H9 (cell line): Measurements from ENCODE around the gene MT1F. TPM values are rescaled to one million over a fixed set of nuclear protein-coding genes. Genes with fewer than 3 reads are reported as not detected.

Experiments
- DNase-seq: peaks from one replicate; pipeline ENCODE4 v3.0.0-alpha.2; 2017
- H2AFZ ChIP-seq: one replicate; pipeline ENCODE4 v1.6.1; 2013; ENCODE audit warnings: mild to moderate bottlenecking, low read length, control low read depth, moderate library complexity
- H2AK5ac ChIP-seq: 2 replicates; pipeline ENCODE4 v1.6.1; 2013; ENCODE audit warnings: low read length, control low read depth, mixed read lengths; ENCODE audit not compliant: insufficient read length
- H2BK120ac ChIP-seq: one replicate; pipeline ENCODE4 v1.6.1; 2013; ENCODE audit warnings: low read depth, mild to moderate bottlenecking, low read length, control low read depth, inconsistent platforms; ENCODE audit not compliant: poor library complexity, severe bottlenecking
- H2BK12ac ChIP-seq: 2 replicates; pipeline ENCODE4 v1.6.1; 2013; ENCODE audit warnings: low read length, control low read depth, mixed read lengths, low read depth; ENCODE audit not compliant: insufficient read length
- H2BK15ac ChIP-seq: 2 replicates; pipeline ENCODE4 v1.6.1; 2013; ENCODE audit warnings: low read depth, low read length, control low read depth
- H2BK20ac ChIP-seq: one replicate; pipeline ENCODE4 v1.6.1; 2013; ENCODE audit warnings: low read depth, mild to moderate bottlenecking, low read length, control low read depth, inconsistent platforms; ENCODE audit not compliant: poor library complexity, severe bottlenecking
- H2BK5ac ChIP-seq: 2 replicates; pipeline ENCODE4 v1.6.1; 2013; ENCODE audit warnings: low read length, control low read depth, mixed read lengths; ENCODE audit not compliant: insufficient read length
- H3K14ac ChIP-seq: 2 replicates; pipeline ENCODE4 v1.6.1; 2013; ENCODE audit warnings: low read length, control low read depth; ENCODE audit not compliant: insufficient read depth
- H3K18ac ChIP-seq: 2 replicates; pipeline ENCODE4 v1.6.1; 2013; ENCODE audit warnings: low read depth, mild to moderate bottlenecking, mixed read lengths, low read length, control low read depth; ENCODE audit not compliant: insufficient read length
- H3K23ac ChIP-seq: 2 replicates; pipeline ENCODE4 v1.6.1; 2013; ENCODE audit warnings: low read length, control low read depth, mixed read lengths, low read depth; ENCODE audit not compliant: insufficient read length
- H3K23me2 ChIP-seq: 2 replicates; pipeline ENCODE4 v1.6.1; 2013; ENCODE audit warnings: low read depth, mild to moderate bottlenecking, mixed read lengths, low read length, control low read depth; ENCODE audit not compliant: insufficient read length, poor library complexity, severe bottlenecking
- H3K27ac ChIP-seq: 2 replicates; pipeline ENCODE4 v1.5.1; 2013; ENCODE audit warnings: low read length, control low read depth, mixed read lengths, low read depth; ENCODE audit not compliant: insufficient read length
- H3K27me3 ChIP-seq: 2 replicates; pipeline ENCODE4 v1.6.1; 2013; ENCODE audit warnings: low read length, control low read depth, inconsistent platforms; ENCODE audit not compliant: insufficient read depth
- H3K4ac ChIP-seq: 2 replicates; pipeline ENCODE4 v1.6.1; 2013; ENCODE audit warnings: low read depth, mild to moderate bottlenecking, control low read depth, inconsistent platforms, low read length, moderate library complexity
- H3K4me1 ChIP-seq: 2 replicates; pipeline ENCODE4 v1.6.1; 2013; ENCODE audit warnings: low read length, control low read depth, inconsistent platforms; ENCODE audit not compliant: insufficient read depth
- H3K4me2 ChIP-seq: 2 replicates; pipeline ENCODE4 v1.6.1; 2013; ENCODE audit warnings: low read length, control low read depth, mixed read lengths; ENCODE audit not compliant: insufficient read length, insufficient read depth
- H3K56ac ChIP-seq: 2 replicates; pipeline ENCODE4 v1.6.1; 2013; ENCODE audit warnings: low read depth, mild to moderate bottlenecking, mixed read lengths, low read length, control low read depth; ENCODE audit not compliant: insufficient read length
- H3K79me1 ChIP-seq: 2 replicates; pipeline ENCODE4 v1.6.1; 2013; ENCODE audit warnings: low read depth, mild to moderate bottlenecking, moderate library complexity, low read length, control low read depth, inconsistent platforms; ENCODE audit not compliant: insufficient read depth, poor library complexity, severe bottlenecking
- H3K79me2 ChIP-seq: 2 replicates; pipeline ENCODE4 v1.6.1; 2013; ENCODE audit warnings: low read length, control low read depth, inconsistent platforms; ENCODE audit not compliant: insufficient read depth
- H3K9ac ChIP-seq: 2 replicates; pipeline ENCODE4 v1.6.1; 2013; ENCODE audit warnings: low read length, control low read depth, mixed read lengths; ENCODE audit not compliant: insufficient read length; ENCODE audit errors: extremely low read depth
- H3K9me3 ChIP-seq: one replicate; pipeline ENCODE4 v1.6.1; 2013; ENCODE audit warnings: low read depth, low read length, inconsistent platforms; ENCODE audit not compliant: control insufficient read depth
- H3T11ph ChIP-seq: one replicate; pipeline ENCODE4 v1.6.1; 2013; ENCODE audit warnings: mild to moderate bottlenecking, low read length, control low read depth, inconsistent platforms
- H4K20me1 ChIP-seq: one replicate; pipeline ENCODE4 v1.6.1; 2013; ENCODE audit not compliant: control insufficient read depth, insufficient read length, insufficient read depth
- H4K5ac ChIP-seq: 2 replicates; pipeline ENCODE4 v1.6.1; 2013; ENCODE audit warnings: low read depth, mild to moderate bottlenecking, mixed read lengths, low read length, control low read depth; ENCODE audit not compliant: insufficient read length
- H4K8ac ChIP-seq: replicated peaks from 2 replicates; pipeline ENCODE4 v1.6.1; 2013; ENCODE audit warnings: low read length, control low read depth, mixed read lengths, low read depth; ENCODE audit not compliant: insufficient read length
- H4K91ac ChIP-seq: 2 replicates; pipeline ENCODE4 v1.6.1; 2013; ENCODE audit warnings: low read depth, mild to moderate bottlenecking, moderate library complexity, mixed read lengths, low read length, control low read depth; ENCODE audit not compliant: insufficient read length
- H3K27ac Mint-ChIP-seq, 3 experiments: 2 replicates in 2 of 3; 3 replicates in 1 of 3; pipeline ENCODE4 v1.8.0; 2020 to 2021; ENCODE audit warnings: mixed read lengths in 3 of 3, mild to moderate bottlenecking in 1 of 3, moderate library complexity in 1 of 3
- H3K27me3 Mint-ChIP-seq: 2 replicates; pipeline ENCODE4 v1.8.0; 2021; ENCODE audit warnings: low read depth, mild to moderate bottlenecking, moderate library complexity, mixed read lengths
- H3K36me3 Mint-ChIP-seq, 3 experiments: 2 replicates in 2 of 3; 3 replicates in 1 of 3; pipeline ENCODE4 v1.8.0; 2020 to 2021; ENCODE audit warnings: low read depth in 3 of 3, mixed read lengths in 3 of 3; ENCODE audit not compliant: insufficient read depth in 1 of 3
- H3K4me1 Mint-ChIP-seq, 2 experiments: 2 replicates each; pipeline ENCODE4 v1.8.0; 2020; ENCODE audit warnings: mixed read lengths in 2 of 2
- H3K4me3 Mint-ChIP-seq, 2 experiments: 2 replicates in 1 of 2; 3 replicates in 1 of 2; pipeline ENCODE4 v1.8.0; 2020 to 2021; ENCODE audit warnings: mild to moderate bottlenecking in 2 of 2, mixed read lengths in 2 of 2, moderate library complexity in 1 of 2
- H3K9me3 Mint-ChIP-seq, 2 experiments: 2 replicates in 1 of 2; 3 replicates in 1 of 2; pipeline ENCODE4 v1.8.0; 2020; ENCODE audit warnings: mild to moderate bottlenecking in 2 of 2, mixed read lengths in 2 of 2, moderate library complexity in 1 of 2
- CTCF ChIP-seq: fragments of 200-600 bp; sonication (generic); conservative IDR thresholded peaks from 3 replicates; pipeline ENCODE4 v1.8.0; 2021; ENCODE audit warnings: antibody characterized with exemption, mild to moderate bottlenecking
- WGBS: extraction: QIAGEN DNeasy Blood & Tissue Kit; methylation state at CpG from one replicate; pipeline ENCODE4 v1.1.7; 2013; ENCODE audit warnings: missing lambda C conversion rate, low lambda C conversion rate, mixed read lengths; ENCODE audit not compliant: insufficient read length; ENCODE audit errors: extremely low coverage; 5-methylcytosine and 5-hydroxymethylcytosine counted together
- total RNA-seq: library from RNA; stranded (reverse); gene quantifications from 2 replicates; pipeline ENCODE4 v1.2.1, GENCODE V29; 2021

The MT1F gene
- total RNA-seq, 1 experiment from 2014 or later = 26.1 TPM

GRCh38 chr16:56679818-56680217 lies 22.1 kb downstream of the MT1F start:
- Histone ChIP-seq H2BK120ac (no peak overlapping the region), H3K23ac (no peak overlapping the region), H3K23me2 (peaks cover 15% of the 10 kb centered on the region), H2BK15ac (no peak overlapping the region), H3K9ac (no peak overlapping the region), H2BK12ac (no peak overlapping the region), H3K9me3 (no peaks in the 10 kb centered on the region), H4K20me1 (no peaks in the 10 kb centered on the region), H3K4ac (no peak overlapping the region), H3K4me2 (no peak overlapping the region), H4K8ac (no peak overlapping the region), H3K14ac (no peak overlapping the region), H2AK5ac (no peak overlapping the region), H3K27ac (no peak overlapping the region), H3K79me2 (no peaks in the 10 kb centered on the region), H2AFZ (no peak overlapping the region), H3K18ac (no peak overlapping the region), H3T11ph (no peak overlapping the region), H3K56ac (no peak overlapping the region), H3K27me3 (no peaks in the 10 kb centered on the region; the same call in 1 of the 2 replicates), H3K4me1 (0 out of 2 replicates have a peak, but pooled peaks cover 2% of the 10 kb centered on the region), H4K5ac (no peak overlapping the region), H4K91ac (no peak overlapping the region), H3K79me1 (no peaks in the 10 kb centered on the region), H2BK5ac (no peak overlapping the region), H2BK20ac (no peak overlapping the region)
- Mint-ChIP-seq H3K4me3 (no peak overlapping the region), H3K4me1 (peaks cover 37 to 45% of the 10 kb centered on the region in 2 experiments), H3K36me3 (peaks cover 3 to 7% (median 5%) of the 10 kb centered on the region in 3 experiments; a peak in 4 of 7 replicates), H3K9me3 (no peaks in the 10 kb centered on the region; a peak in 1 of 5 replicates), H3K27me3 (peaks cover 58% of the 10 kb centered on the region), H3K27ac (no peak overlapping the region)
- no peak for DNase-seq
- no peak for TF ChIP-seq CTCF
- no CpG with 5 or more reads among the region's 6 CpGs for WGBS
